Measurements from ENCODE around the gene ELL. TPM values are rescaled to one million over a fixed set of nuclear protein-coding genes. Genes with fewer than 3 reads are reported as not detected.

ELL gene
- polyA plus RNA-seq, 3 donors: 12.2 to 35.3 (median 12.6) TPM

DNA sequence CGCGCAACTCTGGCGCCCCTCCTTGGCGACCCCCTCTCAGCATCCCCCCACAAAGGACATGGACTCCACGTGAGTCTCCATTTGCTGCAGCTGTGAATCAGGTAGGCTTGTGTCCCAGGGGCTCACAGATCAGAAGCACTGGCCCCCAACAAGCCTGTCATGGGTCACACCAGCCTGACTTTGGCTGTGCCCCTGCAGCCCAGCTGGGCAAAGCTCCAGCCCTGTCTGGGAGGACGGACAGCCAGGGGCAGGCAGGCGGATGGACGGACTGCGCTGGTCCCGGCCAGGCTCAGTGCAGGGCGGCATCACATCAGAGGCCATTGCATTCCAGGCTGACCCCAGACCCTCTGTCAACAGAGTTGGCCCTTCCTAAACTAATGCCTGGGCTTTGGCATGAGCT lies 55.5 kb downstream of the ELL start:
- H3K27ac ChIP-seq (ENCODE audit: low read depth in 1 of 2, low read length in 2 of 2): peak overlapping the region in 1 of 2 donors; percentile 32
- H3K27me3 ChIP-seq (ENCODE audit: control insufficient read depth in 2 of 2, insufficient read depth in 2 of 2, low read length in 2 of 2): no peaks in the 10 kb centered on the region
- peaks cover 39 to 76% of the 10 kb centered on the region in 2 donors for H3K36me3 ChIP-seq (replicated peaks in 1 of 2; ENCODE audit: control insufficient read depth in 1 of 2, insufficient read depth in 2 of 2, low read length in 2 of 2)
- peaks cover 99% of the 10 kb centered on the region for H4K20me1 ChIP-seq (ENCODE audit: insufficient read depth, low read length)
- WGBS (ENCODE audit: insufficient coverage): 100% methylated on average over 11 of the region's 11 CpGs
- Mint-ChIP-seq H3K9me3 (peaks cover 0 to 2% (median 0%) of the 10 kb centered on the region in 7 donors), H3K27me3 (ENCODE audit: low read depth in 3 of 3) (peaks cover 0 to 3% (median 0%) of the 10 kb centered on the region in 3 donors), H3K36me3 (peaks cover 54 to 80% of the 10 kb centered on the region in 2 donors), H3K4me1 (peaks cover 38% of the 10 kb centered on the region), H3K27ac (no peak overlapping the region), H3K4me3 (no peak overlapping the region)
- no peak overlapping the region for H3K4me2 ChIP-seq (replicated peaks; ENCODE audit: extremely low read depth, low read length, poor library complexity, severe bottlenecking)
- H3K9me3 ChIP-seq (replicated peaks in 1 of 2; ENCODE audit: control insufficient read depth in 1 of 2, insufficient read depth in 1 of 2, low read length in 2 of 2): no peaks in the 10 kb centered on the region
- peaks cover 65% of the 10 kb centered on the region for H3K79me2 ChIP-seq (ENCODE audit: insufficient read depth, low read length)
- no peak overlapping the region for H2AFZ ChIP-seq (ENCODE audit: insufficient read depth, low read depth, low read length, poor library complexity, severe bottlenecking)
- TF ChIP-seq, protein P1, sequence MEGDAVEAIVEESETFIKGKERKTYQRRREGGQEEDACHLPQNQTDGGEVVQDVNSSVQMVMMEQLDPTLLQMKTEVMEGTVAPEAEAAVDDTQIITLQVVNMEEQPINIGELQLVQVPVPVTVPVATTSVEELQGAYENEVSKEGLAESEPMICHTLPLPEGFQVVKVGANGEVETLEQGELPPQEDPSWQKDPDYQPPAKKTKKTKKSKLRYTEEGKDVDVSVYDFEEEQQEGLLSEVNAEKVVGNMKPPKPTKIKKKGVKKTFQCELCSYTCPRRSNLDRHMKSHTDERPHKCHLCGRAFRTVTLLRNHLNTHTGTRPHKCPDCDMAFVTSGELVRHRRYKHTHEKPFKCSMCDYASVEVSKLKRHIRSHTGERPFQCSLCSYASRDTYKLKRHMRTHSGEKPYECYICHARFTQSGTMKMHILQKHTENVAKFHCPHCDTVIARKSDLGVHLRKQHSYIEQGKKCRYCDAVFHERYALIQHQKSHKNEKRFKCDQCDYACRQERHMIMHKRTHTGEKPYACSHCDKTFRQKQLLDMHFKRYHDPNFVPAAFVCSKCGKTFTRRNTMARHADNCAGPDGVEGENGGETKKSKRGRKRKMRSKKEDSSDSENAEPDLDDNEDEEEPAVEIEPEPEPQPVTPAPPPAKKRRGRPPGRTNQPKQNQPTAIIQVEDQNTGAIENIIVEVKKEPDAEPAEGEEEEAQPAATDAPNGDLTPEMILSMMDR (IDR thresholded peaks at IDR 0.05): no peak
- intact Hi-C loops (cut with micrococcal nuclease): no loop called here
- no peak overlapping the region for H3K9ac ChIP-seq (ENCODE audit: insufficient read depth, low read length, poor library complexity, severe bottlenecking)
- peaks cover 0 to 29% of the 10 kb centered on the region in 2 donors for H3K4me1 ChIP-seq (ENCODE audit: control insufficient read depth in 1 of 2, insufficient read depth in 2 of 2, low read length in 2 of 2)
- no peak for DNase-seq
- H3K4me3 ChIP-seq (replicated peaks in 1 of 3; ENCODE audit: low read depth in 2 of 3, low read length in 3 of 3): no peak overlapping the region

DNA sequence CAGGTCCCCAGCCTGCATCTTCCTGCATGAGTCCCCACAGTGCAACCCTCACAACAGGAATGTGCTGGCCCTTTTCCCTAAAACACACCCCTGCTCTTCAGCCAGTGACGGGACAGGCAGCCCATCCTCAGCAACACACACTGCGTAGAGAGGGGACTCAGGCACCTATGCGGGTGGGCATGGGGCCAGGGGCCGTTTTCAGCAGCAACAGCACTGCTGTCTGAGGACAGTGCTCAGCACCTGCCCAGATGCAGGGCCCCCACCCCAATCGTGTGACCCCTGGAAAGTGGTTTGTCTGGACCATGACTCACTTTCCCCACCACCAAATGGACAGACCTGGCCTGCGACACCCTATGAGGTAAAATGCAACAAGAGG lies 55.9 kb downstream of the ELL start:
- TF ChIP-seq, protein P1 (IDR thresholded peaks at IDR 0.05): no peak
- no peaks in the 10 kb centered on the region for H3K9me3 ChIP-seq (replicated peaks in 1 of 2; ENCODE audit: control insufficient read depth in 1 of 2, insufficient read depth in 1 of 2, low read length in 2 of 2)
- H3K9me3 Mint-ChIP-seq: peaks cover 0 to 2% (median 0%) of the 10 kb centered on the region in 7 donors
- intact Hi-C loops (cut with micrococcal nuclease): loop anchor here in 1 of 2 donors (1.0 kb wide), 1 partner anchor 10 kb away; no protein-coding TSS in a partner anchor
- H3K4me1 Mint-ChIP-seq: peaks cover 38% of the 10 kb centered on the region
- H3K4me3 Mint-ChIP-seq: no peak overlapping the region
- H2AFZ ChIP-seq (ENCODE audit: insufficient read depth, low read depth, low read length, poor library complexity, severe bottlenecking): no peak overlapping the region
- H3K27ac Mint-ChIP-seq: no peak overlapping the region
- DNase-seq: no peak
- H3K4me2 ChIP-seq (replicated peaks; ENCODE audit: extremely low read depth, low read length, poor library complexity, severe bottlenecking): no peak overlapping the region
- H3K36me3 ChIP-seq (replicated peaks in 1 of 2; ENCODE audit: control insufficient read depth in 1 of 2, insufficient read depth in 2 of 2, low read length in 2 of 2): peaks cover 43 to 76% of the 10 kb centered on the region in 2 donors
- H3K4me3 ChIP-seq (replicated peaks in 1 of 3; ENCODE audit: low read depth in 2 of 3, low read length in 3 of 3): no peak overlapping the region
- no peaks in the 10 kb centered on the region for H3K27me3 ChIP-seq (ENCODE audit: control insufficient read depth in 2 of 2, insufficient read depth in 2 of 2, low read length in 2 of 2)
- H3K27ac ChIP-seq (ENCODE audit: low read depth in 1 of 2, low read length in 2 of 2): no peak overlapping the region
- peaks cover 55 to 80% of the 10 kb centered on the region in 2 donors for H3K36me3 Mint-ChIP-seq
- H4K20me1 ChIP-seq (ENCODE audit: insufficient read depth, low read length): peaks cover 99% of the 10 kb centered on the region
- WGBS (ENCODE audit: insufficient coverage): 93% methylated on average over 6 of the region's 6 CpGs
- no peak overlapping the region for H3K9ac ChIP-seq (ENCODE audit: insufficient read depth, low read length, poor library complexity, severe bottlenecking)
- H3K79me2 ChIP-seq (ENCODE audit: insufficient read depth, low read length): peaks cover 62% of the 10 kb centered on the region
- peaks cover 0 to 29% of the 10 kb centered on the region in 2 donors for H3K4me1 ChIP-seq (ENCODE audit: control insufficient read depth in 1 of 2, insufficient read depth in 2 of 2, low read length in 2 of 2)
- peaks cover 0 to 3% (median 0%) of the 10 kb centered on the region in 3 donors for H3K27me3 Mint-ChIP-seq (ENCODE audit: low read depth in 3 of 3)

Measured in CD14-positive monocyte (primary cell).